GM19193 (cell line): Measurements from ENCODE around the gene ACOT9.

ENCODE experiments used
- POLR2A ChIP-seq: IDR thresholded peaks from 4 replicates; pipeline ENCODE4 v1.6.1; 2011; ENCODE audit not compliant: insufficient read depth, insufficient read length; ENCODE audit errors: extremely low read depth

ACOT9 gene

GRCh38 chrX:23667239-23668177, 75.6 kb downstream of the ACOT9 start, which contains the start of gene PRDX4:
TSS of gene PRDX4 (plus strand) at chrX:23667493. CDS start at chrX:23667571, 78 bp downstream.
- TF ChIP-seq POLR2A = peak; percentile 44

GRCh38 chrX:23666282-23666681, 76.8 kb downstream of the ACOT9 start:
- no peak for TF ChIP-seq POLR2A

- no peak for TF ChIP-seq POLR2A
These were observed 78.6 kb downstream of the ACOT9 start for GRCh38 chrX:23664496-23664895.

GRCh38 chrX:23662853-23663252, 80.2 kb downstream of the ACOT9 start:
- TF ChIP-seq POLR2A = no peak

- no peak for TF ChIP-seq POLR2A
These were observed 80.9 kb downstream of the ACOT9 start for GRCh38 chrX:23662187-23662586.

GRCh38 chrX:23661671-23662070, 81.4 kb downstream of the ACOT9 start:
- TF ChIP-seq POLR2A = no peak

GRCh38 chrX:23660766-23661132, 82.3 kb downstream of the ACOT9 start:
- no peak for TF ChIP-seq POLR2A

GRCh38 chrX:23659339-23659738, 83.7 kb downstream of the ACOT9 start:
- no peak for TF ChIP-seq POLR2A

- TF ChIP-seq POLR2A = no peak
These were observed 86.4 kb downstream of the ACOT9 start for GRCh38 chrX:23656684-23657083.

GRCh38 chrX:23656091-23656490, 87.0 kb downstream of the ACOT9 start:
- TF ChIP-seq POLR2A = no peak
